Stimulated activated CD4-positive, alpha-beta T cell treated with anti-CD3 and anti-CD28 coated beads, Interleukin-1b, Interleukin-23, amount 100 ng/mL, for 4 hours (primary cell): ENCODE measurements around the gene SLU7.

ENCODE experiments used
- DNase-seq, 2 donors: peaks; one replicate each; pipeline ENCODE4 v3.0.0-alpha.2; 2020; ENCODE audit warnings: low read depth in 2 of 2

The SLU7 gene

DNA sequence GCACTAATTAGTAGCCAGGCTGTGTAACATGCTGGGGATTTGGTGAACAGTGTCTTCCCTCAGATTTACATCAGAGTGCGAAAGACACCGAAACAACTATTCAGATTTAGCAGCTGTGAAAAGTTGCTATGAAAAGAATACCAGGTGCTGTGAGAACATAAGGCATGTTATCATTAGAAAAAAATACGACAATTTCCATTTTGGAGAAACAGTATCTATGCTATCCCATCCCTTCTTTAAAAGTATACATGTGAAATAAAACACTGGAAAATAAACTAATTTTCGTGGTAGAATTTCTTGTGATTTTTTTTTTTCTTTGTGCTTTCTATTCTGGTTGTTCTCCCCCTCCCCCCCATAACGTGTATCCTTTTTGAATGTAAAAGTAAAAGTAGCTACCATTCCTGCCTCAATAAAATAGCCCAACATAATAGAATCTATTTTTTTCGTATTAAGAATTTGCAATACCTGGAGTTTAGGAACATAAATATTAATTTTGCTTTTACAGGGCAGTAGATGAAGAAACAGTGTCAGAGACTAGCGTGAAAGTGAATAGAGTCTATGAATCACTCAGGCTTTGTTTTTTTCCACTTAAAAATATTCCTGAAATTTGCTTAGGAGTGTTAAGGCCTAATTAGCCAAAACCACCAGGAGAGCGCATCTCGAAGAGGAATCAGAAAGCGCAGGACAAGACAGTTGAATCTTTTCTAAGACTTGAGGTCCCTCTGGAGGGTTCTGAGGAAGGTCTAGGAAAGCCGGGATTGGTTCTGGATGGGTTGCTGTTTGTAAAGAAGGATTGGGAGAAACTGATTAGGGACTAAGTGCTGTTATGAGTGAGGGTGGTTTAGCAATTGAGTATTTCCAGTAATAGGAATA is 813 bp upstream of the SLU7 start:
- no peak for DNase-seq

DNA sequence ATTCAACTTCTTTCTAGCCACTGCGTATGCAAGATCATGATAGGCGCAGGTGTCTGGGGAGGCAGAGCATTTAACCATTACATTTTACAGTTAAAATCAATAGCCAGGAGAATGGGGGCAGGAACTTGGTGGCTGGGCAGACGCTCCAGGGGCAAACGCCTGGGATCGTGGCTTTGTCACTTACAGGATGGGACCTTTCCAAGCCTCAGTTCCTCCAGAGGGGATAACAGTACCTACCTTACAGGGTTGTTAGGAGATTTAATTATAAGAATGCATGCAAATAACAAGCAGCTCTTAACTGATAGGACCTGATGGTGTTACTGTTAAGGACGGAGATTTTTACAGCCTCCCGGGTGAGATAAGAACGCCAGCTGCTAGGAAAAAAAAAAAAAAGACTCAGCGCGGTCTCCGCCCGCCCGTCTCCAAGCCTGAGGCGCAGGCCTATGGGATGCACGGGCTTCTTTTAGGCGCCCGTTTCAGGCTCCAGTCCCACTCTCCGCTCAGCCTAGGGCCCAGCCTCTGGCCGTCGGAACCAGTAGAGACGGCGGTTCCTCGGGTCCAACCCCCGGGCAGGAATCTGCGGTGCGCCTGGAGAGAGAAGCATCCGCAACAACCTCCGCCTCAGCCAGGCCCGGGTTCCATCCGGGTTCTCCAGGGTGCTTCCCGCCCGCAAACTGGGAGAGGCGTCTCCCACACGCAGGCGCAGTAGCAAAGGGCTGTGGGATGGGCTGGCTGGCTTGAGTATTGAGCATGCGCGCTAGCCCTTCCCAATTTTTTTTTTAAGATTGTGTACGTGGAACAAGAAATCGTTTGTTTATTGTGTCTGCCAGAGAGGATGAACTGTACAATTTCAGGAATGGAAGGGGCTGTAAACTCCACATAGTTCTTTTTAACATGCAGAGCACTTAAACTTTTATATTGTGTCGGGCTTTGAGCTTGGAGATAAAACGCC is 19.2 kb downstream of the SLU7 start, which contains the start of gene FAM200C:
TSS of gene FAM200C (minus strand) at position 653 of the 952 bp plus-strand sequence. CDS start 4,564 bp downstream, outside the sequence.
- peak; percentile 28 to 51 for DNase-seq

- no peak for DNase-seq
These were observed 20.1 kb downstream of the SLU7 start for GRCh38 chr5:160398806-160399205.

GRCh38 chr5:160397492-160397891 is 21.4 kb downstream of the SLU7 start:
- no peak for DNase-seq

DNA sequence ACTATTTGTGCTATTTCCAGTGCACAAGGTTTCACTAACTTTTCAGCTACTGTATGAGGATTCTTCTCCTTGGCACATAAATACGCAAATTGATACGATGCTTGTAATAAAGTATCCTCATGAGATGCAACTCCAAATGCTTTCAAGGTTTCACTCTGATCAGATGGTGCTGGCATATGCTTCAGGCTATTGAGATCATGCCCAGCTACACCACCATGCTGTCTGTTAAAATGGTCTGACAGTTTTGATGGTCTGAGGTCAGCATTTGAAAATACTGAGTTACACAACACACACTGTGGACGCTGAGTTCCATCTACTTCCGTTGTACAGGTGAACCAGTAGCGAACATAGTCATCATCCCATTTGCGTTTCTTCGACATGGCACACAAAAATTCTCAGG is 23.8 kb downstream of the SLU7 start:
- no peak for DNase-seq

- no peak for DNase-seq
These were observed 27.8 kb downstream of the SLU7 start for GRCh38 chr5:160390787-160391696.

GRCh38 chr5:160387445-160387844 is 31.4 kb downstream of the SLU7 start:
- no peak for DNase-seq

- no peak for DNase-seq
These were observed 33.4 kb downstream of the SLU7 start for GRCh38 chr5:160385496-160385895.

DNA sequence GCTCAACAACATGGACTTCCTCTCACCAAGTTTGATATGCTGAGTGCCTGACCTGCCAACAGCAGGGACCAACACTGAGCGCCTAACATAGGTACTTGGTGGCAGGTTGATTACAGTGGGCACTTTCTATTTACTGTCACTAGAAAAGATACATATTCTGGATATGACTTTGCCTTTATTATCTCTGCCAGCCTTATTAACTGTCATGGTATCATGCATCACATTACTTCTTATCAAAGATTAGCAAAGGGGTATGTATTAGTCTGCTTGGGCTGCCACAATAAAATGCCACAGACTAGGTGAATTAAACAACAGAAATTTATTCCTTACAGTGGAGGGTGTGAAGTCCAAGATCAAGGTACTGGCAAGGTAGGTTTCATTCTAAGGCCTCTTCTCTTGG is 34.2 kb downstream of the SLU7 start:
- DNase-seq, result no peak

DNA sequence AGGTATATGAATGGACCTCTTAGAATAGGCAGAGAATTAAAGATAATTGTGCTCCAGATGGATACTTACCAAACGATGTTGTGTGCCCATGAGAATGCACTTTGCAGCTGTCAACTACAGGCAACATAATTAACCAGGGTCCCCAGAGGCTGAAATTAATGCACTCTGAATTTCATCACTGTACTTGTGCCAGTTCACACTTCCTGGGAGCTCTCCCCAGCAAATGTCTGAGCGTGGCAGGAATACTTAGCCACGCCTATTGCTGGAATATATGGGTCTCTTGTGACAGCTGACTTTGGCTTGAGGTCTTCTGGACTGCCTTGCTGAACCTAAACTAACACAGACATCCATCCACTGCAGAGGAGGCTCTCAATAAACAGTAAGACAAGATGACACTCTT is 36.5 kb downstream of the SLU7 start:
- DNase-seq, result no peak

DNA sequence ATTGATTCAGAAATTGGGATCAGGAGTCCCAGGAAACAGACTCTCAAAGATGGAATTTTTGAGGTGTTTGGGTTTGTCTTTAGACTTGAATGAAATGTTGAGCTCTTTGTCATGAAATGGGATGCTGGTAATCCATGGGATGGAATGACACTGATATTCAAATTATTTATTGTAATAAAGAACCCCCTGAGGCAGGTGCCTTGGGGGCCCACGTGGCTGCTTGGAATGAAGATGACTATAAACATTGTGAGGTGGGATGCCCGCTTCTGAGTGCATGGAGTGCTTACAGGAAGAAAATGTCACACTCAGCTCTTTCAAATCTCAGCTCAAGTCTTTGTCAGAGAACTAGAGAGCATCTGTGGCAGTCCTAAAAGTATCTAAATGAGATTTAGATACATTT is 38.8 kb downstream of the SLU7 start:
- DNase-seq, result no peak

- DNase-seq, result no peak
These were observed 39.4 kb downstream of the SLU7 start for GRCh38 chr5:160379511-160379910.

DNA sequence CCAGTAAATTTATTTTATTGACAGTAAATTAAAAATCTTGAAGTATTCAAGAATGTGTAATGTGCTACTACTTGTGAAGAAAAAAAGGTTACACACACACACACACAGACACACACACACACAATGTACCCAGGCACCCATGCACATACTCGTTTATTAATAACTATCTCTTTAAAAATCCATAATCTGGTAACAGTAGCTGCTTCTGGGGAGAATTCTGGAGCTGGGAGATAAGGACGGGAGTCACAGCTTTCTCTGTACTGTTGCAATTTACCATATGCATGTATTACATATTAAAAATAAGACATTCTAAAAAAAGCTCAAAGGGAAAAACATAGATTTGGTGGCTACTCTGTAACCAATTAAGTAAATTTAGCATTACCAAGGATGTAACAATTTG is 40.6 kb downstream of the SLU7 start:
- DNase-seq, result no peak

- DNase-seq, result no peak
These were observed 41.2 kb downstream of the SLU7 start for GRCh38 chr5:160377651-160378050.

DNA sequence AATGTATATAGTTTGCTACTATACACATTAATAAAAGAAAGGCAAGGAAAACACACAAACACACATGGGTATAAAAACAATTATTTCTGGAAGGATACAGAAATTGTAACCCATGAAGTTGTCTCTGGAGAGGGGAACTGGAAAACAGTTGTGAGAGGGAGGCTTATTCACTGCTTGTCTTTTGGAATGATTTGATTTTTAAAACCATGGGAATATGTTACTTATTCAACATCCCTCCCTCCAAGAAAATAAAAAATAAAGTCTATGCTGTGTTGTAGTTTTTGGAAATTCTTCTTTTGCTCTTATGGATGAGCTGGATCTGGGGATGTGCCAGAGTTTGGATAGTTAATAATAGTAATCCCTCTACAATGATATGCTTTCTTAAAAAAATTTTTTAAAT is 42.5 kb downstream of the SLU7 start:
- no peak for DNase-seq

DNA sequence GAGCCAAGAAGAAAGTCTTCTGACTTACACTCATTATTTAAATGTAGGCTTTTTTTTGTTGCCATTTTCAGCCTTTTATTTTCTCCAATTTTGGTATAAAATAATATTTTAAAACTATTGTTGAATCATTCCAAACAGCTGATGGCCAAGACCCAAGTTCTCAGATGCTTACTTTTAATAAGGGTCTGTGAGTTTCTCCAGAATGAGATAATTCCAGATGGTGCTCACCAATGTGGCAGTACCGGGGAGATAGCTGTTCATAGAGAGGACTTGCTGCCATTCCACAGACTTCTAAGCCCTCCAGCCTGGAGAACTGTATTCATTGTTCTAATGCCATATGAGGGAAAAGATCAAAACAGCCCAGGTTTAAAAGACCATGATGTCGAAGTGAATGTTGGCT is 43.2 kb downstream of the SLU7 start:
- DNase-seq, result no peak

DNA sequence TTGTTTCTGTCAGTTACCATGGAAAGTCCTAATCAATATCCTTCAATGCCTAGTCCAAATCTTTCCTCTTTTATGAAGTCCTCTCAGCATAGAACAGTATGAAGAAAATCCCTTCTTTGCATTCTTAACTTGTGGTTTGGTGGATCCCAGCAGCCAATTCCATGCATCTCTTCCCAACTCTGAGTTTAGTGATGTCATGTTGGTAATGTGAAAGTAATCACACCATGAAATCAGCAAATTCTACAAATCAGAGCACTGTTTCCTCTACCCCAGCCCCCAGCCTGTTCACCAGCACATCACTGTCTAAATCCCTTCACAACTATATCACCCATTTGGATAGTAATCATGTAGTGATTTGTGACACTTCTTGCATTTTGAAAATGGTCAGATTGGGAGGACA is 43.7 kb downstream of the SLU7 start:
- DNase-seq, result no peak

DNA sequence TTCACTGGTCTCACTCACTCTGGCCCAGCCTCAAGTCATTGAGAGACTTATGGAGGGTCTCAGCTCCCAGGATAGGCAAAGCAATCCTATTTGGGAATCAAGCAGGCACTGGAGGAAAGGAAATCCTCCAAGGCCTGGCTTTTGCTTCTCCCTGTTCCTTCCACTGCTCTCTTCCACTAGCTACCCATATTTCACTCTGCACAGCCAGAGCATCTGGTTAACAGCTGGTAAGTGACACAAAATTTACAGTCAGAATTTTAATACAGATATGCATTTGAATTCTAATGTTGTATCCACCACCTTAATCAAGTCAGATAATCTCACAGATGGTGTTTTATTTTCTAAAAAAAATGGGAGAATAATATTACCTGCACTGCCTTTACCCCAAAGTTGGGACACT is 47.6 kb downstream of the SLU7 start:
- DNase-seq, result no peak

DNA sequence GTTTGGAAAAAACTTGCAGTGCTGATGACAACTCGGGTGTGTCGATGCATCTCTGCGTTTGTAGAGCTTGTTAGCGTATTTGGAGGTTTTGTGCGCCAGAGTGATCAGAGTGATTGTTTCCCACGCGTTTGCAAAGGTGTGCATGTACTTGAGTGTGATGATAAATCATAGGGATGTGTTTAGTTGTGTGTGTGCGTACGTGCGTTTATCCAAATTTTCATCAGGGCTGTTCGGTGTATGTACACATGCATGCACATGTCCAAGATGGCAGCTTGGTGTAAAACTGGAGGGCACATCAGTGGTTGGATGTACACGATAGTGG is 48.2 kb downstream of the SLU7 start:
- no peak for DNase-seq

- DNase-seq, result no peak
These were observed 48.7 kb downstream of the SLU7 start, which contains the start of gene C1QTNF2 for GRCh38 chr5:160369990-160370712. C1QTNF2 (minus strand) TSS chr5:160370626; CDS start chr5:160355011, 15,615 bp downstream.

DNA sequence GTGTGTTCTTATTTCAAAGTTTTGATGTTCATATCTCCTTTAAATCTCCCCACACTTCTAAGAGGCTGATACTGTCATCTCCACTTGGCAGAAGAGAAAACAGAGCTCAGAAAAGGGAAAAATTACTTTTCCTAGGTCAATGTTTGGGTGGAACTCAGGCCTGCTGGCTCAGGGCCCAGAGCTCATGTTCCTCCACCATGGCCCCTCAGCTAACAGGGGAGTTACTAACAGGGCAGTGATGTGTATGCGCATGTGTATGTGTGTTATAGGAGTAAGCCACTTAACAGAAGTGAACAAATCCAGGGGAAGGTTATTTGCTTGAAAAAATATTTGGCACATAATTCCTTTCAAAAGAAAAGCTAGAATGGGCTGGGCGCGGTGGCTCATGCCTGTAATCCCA is 51.0 kb downstream of the SLU7 start:
- no peak for DNase-seq
